Activated CD8-positive, alpha-beta memory T cell treated with anti-CD3 and anti-CD28 coated beads for 1 hour (primary cell): Measurements from ENCODE around the gene CEP170B.
"Not testable (repeated sequence)": the region's sequence is repeated elsewhere in the genome, so short reads cannot be mapped to it uniquely, and the experiment has no call there.

Experiments used
- DNase-seq, 2 donors: peaks; one replicate each; pipeline ENCODE4 v3.0.0-alpha.2; 2020; ENCODE audit warnings: low read depth in 1 of 2; ENCODE audit errors: extremely low read depth in 1 of 2

CEP170B gene

DNA sequence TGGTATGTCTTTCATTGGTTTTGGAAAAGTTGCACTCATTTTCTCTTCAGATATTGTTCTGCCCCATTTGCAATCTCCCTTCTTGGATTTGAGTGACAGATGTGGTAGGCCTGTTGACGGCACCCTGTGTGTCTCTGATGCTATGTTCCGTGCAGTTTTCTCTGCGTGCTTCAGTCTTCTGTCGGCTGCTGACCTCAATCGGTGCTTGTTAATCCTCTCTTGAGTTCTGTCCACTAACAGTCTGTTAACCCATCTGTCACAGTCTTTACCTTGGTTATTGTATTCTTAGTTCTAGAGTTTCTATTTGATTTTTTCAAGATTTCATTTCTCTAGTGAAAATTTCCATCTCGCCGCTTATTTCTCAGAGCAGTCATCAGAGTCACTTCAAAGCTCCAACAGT lies 38.9 kb downstream of the CEP170B start:
- no peak for DNase-seq

DNA sequence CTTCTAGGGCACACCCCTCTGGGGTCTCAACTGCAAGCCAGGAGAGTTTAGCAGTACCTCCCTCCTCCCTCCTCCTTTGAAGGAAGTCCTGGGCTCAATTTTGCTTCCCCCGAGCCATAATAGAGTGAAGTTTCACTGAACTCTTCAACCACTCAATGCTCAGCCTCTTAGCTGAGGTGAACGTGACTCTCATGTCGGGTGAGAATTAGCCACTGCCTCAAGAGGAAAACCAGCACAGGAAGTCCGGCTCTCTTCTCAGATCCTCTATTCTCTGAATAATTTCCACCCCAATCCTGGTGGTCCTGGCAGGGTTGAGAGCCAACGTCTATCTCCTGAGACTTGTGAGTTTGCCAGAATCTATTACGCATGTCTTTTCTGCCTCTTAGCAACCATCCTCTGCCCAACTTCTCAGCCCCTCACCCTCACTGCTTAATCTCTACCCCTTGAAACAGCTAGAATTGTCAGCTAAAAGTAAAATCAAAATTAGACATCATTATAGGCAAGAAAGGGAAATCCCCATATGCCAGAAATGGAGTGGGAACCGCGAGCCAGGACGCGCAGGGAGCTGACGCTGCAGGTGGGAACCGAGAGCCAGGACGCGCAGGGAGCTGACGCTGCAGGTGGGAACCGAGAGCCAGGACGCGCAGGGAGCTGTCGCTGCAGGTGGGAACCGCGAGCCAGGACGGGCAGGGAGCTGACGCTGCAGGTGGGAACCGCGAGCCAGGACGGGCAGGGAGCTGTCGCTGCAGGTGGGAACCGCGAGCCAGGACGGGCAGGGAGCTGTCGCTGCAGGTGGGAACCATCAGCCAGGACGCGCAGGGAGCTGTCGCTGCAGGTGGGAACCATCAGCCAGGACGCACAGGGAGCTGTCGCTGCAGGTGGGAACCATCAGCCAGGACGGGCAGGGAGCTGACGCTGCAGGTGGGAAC lies 39.8 kb downstream of the CEP170B start:
- not testable (repeated sequence) for DNase-seq

DNA sequence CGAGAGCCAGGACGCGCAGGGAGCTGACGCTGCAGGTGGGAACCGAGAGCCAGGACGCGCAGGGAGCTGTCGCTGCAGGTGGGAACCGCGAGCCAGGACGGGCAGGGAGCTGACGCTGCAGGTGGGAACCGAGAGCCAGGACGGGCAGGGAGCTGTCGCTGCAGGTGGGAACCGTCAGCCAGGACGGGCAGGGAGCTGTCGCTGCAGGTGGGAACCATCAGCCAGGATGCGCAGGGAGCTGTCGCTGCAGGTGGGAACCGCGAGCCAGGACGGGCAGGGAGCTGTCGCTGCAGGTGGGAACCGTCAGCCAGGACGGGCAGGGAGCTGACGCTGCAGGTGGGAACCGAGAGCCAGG lies 40.5 kb downstream of the CEP170B start:
- not testable (repeated sequence) for DNase-seq

DNA sequence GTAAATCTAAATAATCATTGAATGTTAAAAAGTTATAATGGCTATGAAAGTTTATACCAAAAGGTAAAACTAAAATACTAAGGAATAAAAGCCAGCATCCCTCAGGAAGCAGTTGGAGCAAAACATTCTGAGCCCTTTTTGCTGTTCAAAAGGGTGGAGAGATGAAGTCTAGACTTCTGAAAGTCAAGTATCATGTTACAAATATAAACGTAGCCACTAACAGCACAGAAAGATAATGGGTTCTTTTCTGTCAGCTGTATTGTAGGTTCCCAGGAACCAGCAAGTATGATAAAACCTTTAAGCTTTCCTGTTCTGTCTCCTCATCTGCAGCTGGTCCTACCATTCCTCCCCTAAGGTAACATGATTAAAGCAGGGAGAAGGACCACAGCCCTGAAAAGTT lies 43.2 kb downstream of the CEP170B start:
- no peak for DNase-seq

DNA sequence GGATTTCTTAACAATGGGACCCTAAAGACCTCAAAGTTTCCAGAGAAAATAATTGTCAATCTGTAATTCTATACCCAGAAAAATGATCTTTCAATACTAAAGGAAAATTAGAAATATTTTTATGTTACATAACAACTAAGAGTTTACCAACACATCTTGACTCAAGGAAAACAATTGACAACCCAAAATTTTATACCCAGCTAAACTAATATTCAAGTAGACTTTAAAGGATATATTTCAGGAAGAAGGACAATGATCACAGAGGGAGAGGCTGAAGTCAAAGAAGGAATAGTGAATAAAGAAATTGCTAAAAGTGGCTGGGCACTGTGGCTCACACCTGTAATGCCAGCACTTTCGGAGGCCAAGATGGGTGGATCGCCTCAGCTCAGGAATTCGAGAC lies 47.0 kb downstream of the CEP170B start:
- DNase-seq = no peak

DNA sequence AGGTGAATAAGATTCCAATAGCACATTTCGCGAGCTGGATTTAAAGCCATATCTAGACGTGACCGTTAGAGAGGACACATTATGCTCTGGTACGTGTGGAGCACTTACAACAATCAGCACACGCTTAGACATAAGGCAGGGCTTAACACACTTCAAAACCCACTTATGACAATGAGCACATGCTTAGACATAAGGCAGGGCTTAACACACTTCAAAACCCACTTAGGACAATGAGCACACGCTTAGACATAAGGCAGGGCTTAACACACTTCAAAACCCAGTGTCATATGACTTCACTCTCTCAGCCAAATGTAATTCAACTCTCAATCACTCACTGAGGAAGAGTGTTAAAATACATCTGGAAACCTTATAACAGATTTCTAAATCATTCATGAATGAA lies 48.4 kb downstream of the CEP170B start:
- DNase-seq = no peak

DNA sequence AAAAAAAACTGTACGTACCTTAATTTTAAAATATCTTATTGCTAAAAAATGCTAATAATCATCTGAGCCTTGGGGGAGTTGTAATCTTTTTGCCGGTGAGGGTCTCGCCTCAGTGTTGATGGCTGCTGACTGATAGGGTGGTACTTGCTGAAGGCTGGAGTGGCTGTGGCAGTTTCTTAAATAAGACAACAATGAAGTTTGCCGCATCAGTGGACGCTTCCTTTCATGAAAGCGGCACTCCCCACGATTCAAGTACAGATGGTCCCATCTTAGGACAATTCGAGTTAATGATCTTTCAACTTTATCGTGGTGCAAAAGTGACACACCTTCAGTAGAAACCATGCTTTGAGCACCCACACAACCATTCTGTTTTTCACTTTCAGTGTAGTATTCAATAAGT lies 52.0 kb downstream of the CEP170B start:
- no peak for DNase-seq

DNA sequence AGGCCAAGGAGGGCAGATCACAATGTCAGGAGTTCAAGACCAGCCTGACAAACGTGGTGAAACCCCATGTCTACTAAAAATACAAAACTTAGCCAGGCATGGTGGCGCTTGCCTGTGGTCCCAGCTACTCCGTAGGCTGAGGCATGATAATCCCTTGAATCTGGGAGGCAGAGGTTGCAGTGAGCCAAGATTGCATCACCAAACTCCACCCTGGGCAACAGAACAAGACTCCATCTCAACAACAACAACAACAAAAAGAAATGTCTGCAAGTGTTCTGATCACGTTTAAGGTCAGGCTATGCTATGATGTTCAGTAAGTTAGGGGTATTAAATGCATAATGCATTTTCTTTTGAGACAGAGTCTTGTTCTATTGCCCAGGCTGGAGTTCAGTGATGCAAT lies 52.9 kb downstream of the CEP170B start:
- no peak for DNase-seq

DNA sequence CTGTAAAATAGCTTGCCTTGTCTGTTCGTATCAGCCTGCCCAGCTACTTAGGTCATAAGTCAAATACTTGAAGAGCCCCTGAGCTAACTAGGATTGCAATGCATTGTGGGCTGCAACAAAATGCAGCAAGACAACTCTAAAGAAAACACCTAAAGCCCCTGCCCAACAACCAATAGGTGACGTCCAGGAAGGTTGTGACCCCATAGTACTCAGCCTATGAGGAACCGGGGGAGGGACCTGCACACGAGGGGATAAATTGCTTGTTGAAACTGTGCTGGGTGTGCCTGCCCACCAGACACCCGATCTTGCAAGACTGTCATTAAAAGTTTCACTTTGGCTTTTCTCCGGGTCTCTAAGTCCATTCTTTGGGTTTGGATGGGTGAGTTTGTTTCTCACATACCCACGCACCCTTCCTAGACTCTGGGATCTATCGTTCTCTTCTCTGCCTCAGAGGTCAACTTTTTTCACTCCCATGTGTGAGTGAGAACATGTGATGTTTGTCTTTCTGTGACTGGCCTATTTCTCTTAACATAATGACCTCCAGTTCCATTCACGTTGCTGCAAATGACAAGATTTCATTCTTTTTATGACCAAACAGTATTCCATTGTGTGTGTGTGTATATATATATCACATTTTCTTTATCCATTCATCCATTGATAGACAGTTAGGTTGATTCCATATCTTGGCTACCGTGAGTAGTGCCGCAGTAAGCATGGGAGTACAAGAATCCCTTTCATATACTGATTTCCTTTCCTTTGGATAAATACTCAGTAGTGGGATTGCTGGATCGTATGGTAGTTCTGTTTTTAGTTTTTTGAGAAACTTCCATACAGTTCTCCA lies 54.3 kb downstream of the CEP170B start:
- not testable (repeated sequence) for DNase-seq

DNA sequence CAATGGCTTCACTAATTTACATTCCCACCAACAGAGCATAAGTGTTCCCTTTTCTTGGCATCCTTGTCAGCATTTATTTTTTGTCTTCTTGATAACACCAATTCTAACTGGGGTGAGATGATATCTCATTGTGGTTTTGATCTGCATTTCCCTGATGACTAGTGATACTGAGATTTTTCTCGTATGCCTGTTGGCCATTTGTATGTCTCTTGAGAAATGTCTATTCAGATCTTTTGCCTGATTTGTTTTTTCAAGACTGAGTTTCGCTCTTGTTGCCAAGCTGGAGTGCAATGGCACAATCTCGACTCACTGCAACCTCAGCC lies 54.9 kb downstream of the CEP170B start:
- no peak for DNase-seq

DNA sequence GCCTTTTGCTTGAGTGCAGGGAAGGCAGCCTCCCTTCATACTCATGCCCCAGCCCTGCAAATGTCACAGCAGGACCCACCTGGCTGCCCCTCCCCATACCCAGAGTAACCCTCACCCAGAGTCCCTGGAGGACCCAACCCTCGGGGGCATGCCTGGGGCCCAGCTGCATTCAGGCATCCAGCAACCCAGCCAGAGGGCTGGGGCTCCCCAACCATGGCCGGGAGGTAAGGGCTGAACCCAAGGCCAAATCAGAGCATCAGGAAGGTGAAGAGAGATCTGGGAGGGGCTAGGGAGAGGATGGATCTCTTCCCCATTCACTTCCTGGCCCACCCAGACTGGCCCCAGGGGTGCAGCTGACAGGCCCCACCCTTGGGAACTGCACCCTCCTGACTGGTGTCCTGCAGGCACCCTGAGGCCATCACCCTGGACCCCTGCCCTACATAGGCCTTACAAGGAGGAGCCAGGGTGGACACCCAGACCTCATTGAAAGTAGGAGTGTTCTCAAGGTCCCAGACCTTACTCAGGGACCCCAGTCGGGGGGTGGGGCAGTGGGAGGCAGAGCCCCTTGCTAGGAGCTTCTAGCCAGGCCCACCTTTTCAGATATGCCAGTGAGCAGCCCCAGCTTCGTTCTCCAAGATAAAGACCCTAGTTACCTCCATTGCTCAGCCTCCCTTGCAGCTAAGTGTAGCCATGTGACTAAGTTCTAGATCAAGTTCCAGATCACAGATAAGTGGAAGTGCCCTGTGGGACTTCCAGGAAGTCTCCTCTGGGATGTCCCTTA lies 58.8 kb downstream of the CEP170B start:
- DNase-seq = no peak

DNA sequence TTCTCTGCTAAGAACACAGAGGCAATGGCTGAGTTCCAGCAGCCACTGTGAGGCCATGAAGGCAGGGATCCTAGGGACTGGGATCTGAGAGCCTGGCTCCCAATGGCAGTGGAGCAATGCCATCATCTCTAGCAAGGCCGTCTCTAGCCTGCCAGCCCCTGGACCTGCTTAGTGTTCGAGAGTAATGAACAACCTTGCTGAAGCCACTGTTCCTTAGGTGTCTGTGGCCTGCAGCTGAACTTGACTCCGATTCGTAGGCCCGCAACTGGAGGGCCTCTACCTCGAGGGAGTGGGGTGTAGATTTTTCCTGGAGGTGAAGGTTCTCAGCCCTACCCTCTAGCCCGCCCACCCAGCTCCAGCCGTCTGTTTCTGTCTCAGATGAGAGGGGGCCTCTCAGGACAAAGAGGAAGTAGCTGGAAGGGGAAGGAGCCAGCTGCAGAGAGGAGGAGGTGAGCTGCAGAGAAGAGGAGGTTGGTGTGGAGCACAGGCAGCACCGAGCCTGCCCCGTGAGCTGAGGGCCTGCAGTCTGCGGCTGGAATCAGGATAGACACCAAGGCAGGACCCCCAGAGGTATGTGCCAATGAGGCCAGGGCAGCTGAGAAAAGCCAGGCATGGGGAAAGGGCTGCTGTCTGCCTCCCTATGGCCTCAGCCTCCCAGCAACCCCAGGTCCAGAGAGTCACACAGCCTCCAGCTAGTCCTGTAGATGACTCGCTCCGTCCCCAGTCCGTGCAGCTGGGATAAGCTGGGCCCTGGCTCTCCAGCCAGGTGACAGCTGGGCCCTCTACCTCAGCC lies 59.5 kb downstream of the CEP170B start, which contains the start of gene PLD4:
PLD4 (plus strand) TSS at position 459 of the 793 bp plus-strand sequence. CDS start 2,262 bp downstream, outside the sequence.
- DNase-seq = no peak

DNA sequence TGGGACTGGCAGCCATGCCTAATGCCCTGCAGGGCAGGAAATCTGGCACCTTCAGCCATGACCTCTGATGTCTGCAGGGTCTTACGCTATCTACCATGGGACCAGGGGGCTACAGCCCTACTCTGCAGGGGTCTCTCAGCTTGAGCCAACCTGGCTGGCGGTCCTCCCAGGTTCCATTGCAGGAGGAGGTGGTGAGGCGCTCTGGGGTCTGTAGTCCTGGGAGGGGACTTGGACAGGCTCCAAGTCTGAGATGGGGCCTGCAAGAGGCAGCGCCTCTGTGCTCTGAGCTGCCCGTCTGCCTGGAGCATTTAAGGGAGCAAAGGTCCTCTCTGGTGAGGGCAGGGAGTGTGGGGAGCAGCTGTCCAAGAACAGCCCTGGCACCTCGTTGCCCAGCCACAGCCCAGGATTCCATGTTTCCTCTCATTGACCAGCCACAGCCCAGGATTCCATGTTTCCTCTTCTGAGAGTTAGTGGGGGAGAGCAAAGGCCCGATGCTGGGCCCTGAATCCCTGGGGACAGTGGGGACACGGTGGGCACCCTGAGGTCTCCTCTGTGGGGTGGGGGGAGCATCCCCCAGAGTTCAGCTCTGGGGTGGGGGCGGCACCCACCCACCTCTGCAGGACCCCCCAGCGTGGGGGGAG lies 60.3 kb downstream of the CEP170B start:
- DNase-seq = no peak

DNA sequence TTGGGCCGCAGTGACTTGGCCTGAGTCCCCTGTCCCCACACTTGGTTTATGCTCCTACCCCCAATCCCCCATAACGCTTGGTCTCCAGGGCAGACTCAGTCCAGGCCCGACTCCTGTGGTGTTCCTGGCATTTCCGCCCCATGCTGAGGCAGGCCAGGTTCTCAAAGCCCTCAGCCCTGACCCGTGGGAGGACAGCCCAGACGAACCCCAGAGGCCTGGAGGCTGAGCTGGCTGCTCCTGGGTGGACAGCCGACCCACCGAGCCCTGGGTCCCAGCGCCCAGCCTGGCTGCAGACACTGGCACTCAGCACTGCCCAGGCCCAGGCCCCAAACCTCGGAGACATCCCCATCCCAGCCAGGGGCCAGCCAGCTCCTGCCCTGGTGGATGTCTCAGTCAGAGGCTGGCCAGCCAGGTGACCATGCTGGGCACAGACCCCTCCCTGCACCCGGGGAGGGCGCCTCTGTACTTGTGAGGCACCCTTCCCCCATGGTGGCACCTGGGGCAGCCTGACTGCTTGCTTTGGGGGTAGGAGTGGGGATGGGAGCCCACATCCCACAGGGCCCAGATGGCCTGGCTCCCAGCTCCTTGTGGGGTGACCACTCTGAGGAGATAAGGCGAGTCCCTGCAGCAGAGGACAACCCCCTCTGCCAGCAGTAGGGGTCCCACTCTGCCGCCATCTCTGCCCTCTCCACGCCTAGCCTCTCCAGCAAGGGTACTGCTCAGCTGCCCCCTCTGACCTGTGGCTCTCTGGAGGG lies 61.0 kb downstream of the CEP170B start:
- DNase-seq = no peak

DNA sequence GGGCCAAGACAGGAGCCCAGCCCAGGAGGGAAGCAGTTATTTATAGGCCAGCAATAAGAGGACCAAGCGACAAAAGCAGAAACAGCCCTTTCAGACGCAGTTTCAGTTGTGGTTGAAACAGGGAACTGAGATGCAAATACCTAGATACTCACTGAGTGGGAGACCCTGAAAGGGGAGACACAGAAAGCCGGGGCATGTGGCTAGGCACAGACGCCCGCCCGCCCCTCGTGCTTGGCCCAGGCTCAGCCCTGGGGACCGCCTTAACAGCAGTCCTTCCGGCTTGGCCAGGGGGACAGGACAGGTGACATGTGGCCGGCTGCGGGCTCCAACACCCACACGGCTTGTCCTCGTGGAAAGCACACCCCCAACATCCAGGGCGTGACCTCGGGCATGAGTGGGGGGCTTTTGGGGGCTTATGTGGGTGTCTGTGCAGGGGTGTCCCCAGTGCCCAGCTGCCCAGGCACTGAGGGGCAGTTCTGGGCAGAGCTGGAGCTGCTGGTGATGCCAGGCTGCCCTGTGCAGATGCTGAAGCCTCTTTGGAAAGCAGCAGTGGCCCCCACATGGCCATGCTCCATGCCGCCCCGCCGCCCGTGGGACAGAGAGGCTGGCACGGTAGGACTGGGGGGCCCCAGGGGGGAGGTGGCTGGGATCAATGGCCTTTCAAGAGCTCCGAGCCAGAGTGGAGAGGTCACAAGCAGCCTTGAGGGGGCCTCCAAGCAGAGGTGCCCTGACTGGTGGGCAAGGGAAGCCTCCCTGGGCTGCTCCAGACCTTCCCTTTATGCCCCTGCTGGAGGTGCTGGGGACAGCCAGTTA lies 61.8 kb downstream of the CEP170B start:
- no peak for DNase-seq

DNA sequence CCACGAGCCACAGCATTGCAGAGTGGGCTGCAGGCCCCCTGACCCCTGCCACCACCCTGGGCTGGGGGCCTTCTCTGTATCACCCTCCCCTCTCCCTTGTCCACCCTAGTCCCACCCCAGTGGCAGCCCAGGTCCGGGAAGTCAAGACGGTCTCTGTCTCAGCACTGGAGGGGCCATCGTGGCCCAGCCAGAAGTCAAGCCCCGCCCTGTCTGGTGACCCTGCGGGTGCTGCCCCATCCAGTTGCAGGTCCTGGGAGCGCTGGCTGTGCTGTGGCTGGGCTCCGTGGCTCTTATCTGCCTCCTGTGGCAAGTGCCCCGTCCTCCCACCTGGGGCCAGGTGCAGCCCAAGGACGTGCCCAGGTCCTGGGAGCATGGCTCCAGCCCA lies 62.4 kb downstream of the CEP170B start:
- DNase-seq = no peak

DNA sequence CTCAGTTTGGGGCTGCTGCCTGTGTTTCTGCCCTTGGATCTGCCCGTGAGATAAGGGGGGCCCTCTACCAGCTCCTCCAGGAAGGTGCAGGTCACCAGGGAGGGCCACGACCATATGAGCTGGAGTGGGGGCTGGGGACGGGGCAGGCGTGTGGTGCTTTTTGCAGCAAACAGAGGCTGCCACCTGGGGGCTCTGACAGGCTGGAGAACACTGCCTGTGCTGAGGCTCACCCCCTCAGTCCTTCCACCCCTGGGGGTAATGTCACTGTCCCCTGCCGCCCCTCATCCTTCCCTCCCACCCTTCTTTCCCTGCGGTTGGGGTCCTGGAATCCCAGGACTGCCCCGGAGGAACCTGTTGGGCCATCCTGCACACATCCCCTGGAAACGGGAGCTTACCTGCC lies 62.8 kb downstream of the CEP170B start:
- DNase-seq = no peak

DNA sequence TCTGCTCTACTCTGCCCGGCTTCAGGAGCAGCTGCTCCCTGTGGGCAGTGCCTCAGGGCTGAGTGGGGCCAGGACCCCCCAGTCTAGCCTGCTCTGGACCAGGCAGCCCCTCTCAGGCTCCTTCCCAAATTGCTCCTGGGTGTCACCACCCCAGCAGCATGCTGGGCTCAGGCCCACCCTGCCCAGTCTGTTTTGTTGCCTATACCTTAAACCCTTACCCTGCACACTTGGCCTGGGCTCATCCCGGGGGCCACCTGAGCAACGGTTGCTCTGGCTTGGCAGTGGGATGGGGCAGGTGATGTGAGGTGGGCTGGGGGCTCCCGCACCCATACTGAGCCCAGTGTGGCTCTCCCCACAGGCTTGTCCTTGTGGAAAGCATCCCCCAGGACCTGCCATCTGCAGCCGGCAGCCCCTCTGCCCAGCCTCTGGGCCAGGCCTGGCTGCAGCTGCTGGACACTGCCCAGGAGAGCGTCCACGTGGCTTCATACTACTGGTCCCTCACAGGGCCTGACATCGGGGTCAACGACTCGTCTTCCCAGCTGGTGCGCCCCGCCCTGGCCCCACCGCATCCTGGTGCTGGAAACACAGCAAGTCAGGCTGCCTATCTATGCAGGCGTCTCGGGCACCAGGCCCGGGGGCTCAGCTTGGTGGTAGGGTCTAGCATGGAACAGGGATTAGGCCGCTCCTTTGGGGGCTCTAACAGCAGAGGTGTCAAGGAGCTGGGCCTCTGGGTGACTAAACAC lies 63.5 kb downstream of the CEP170B start:
- DNase-seq = no peak
